Breast epithelium (tissue), 4 donors: Measurements from ENCODE around the gene GFRA4. TPM values are rescaled to one million over a fixed set of nuclear protein-coding genes. Genes with fewer than 3 reads are reported as not detected.

Experiments
- DNase-seq, 2 donors: peaks; one replicate each; pipeline ENCODE4 v3.0.0-alpha.2; 2019; ENCODE audit warnings: low spot score in 2 of 2
- H3K27ac ChIP-seq, 2 donors: fragments of 200-600 bp; sonication (generic) in 1 of 2; one replicate each; pipeline ENCODE4 v1.5.1; 2016 to 2019; ENCODE audit warnings: mild to moderate bottlenecking in 1 of 2
- H3K27me3 ChIP-seq, 2 donors: fragments of 200-600 bp; sonication (generic) in 1 of 2; one replicate each; pipeline versions ENCODE4 v1.5.1 to v1.6.0; 2017 to 2019; ENCODE audit warnings: control low read depth in 1 of 2, mild to moderate bottlenecking in 1 of 2
- H3K36me3 ChIP-seq: fragments of 200-600 bp; one replicate; pipeline ENCODE4 v1.5.1; 2019
- H3K4me1 ChIP-seq, 2 donors: fragments of 200-600 bp; sonication (generic); one replicate each; pipeline ENCODE4 v1.5.1; 2016 to 2019; ENCODE audit warnings: control low read depth in 1 of 2
- H3K4me3 ChIP-seq, 3 donors: fragments of 200-600 bp; sonication (generic); 1 replicate in 2 of 3; 2 replicates in 1 of 3; pipeline ENCODE4 v1.5.1; 2016 to 2019; ENCODE audit warnings: mild to moderate bottlenecking in 3 of 3, moderate library complexity in 2 of 3
- H3K9me3 ChIP-seq, 2 donors: fragments of 200-600 bp; sonication (generic) in 1 of 2; one replicate each; pipeline ENCODE4 v1.5.1; 2016 to 2019; ENCODE audit warnings: control low read depth in 1 of 2
- CTCF ChIP-seq, 3 donors: fragments of 450-650 bp; IDR thresholded peaks; one replicate each; pipeline ENCODE4 v1.5.1; 2016 to 2017; ENCODE audit warnings: antibody characterized with exemption in 3 of 3, mild to moderate bottlenecking in 3 of 3, moderate library complexity in 3 of 3
- POLR2A ChIP-seq: fragments of 450-650 bp; IDR thresholded peaks from one replicate; pipeline ENCODE4 v1.6.1; 2016; ENCODE audit warnings: antibody characterized with exemption, mild to moderate bottlenecking, moderate library complexity
- POLR2AphosphoS5 ChIP-seq, 3 donors: sonication (generic); formaldehyde crosslinking; IDR thresholded peaks; one replicate each; pipeline ENCODE4 v1.6.1; 2017; ENCODE audit warnings: antibody characterized with exemption in 3 of 3
- intact Hi-C: fragments of 100-400 bp; cut with DNase I; formaldehyde crosslinking; loops from one replicate; pipeline ENCODE4 v1.15.1; 2023; ENCODE audit warnings: low total_unique reads
- total RNA-seq, 3 donors: library from RNA; depleted of rRNA; stranded (reverse); fragments of >200 nt; gene quantifications; one replicate each; pipeline ENCODE4 v1.1.0, GENCODE V29; 2016

Gene GFRA4
- total RNA-seq, 3 donors from 2014 or later = not detected

GRCh38 chr20:3651204-3651962, 11.8 kb downstream of the GFRA4 start:
- H3K4me3 ChIP-seq = no peak overlapping the region
- DNase-seq = no peak
- no peak for TF ChIP-seq POLR2A
- TF ChIP-seq CTCF (IDR thresholded peaks at IDR 0.05) = no peak
- TF ChIP-seq POLR2AphosphoS5 (IDR thresholded peaks at IDR 0.05) = no peak
- H3K27me3 ChIP-seq = no peaks in the 10 kb centered on the region
- no peaks in the 10 kb centered on the region for H3K9me3 ChIP-seq
- intact Hi-C loops = no loop called here
- no peak overlapping the region for H3K27ac ChIP-seq
- no peaks in the 10 kb centered on the region for H3K4me1 ChIP-seq
- H3K36me3 ChIP-seq = peaks cover 9% of the 10 kb centered on the region

- intact Hi-C loops = no loop called here
- no peak for DNase-seq
- no peaks in the 10 kb centered on the region for H3K27me3 ChIP-seq
- H3K4me3 ChIP-seq = no peak overlapping the region
- TF ChIP-seq CTCF (IDR thresholded peaks at IDR 0.05) (no peak), POLR2A (no peak), POLR2AphosphoS5 (IDR thresholded peaks at IDR 0.05) (no peak)
- H3K9me3 ChIP-seq = no peaks in the 10 kb centered on the region
- no peaks in the 10 kb centered on the region for H3K4me1 ChIP-seq
- H3K27ac ChIP-seq = no peak overlapping the region
- peaks cover 9% of the 10 kb centered on the region for H3K36me3 ChIP-seq
These were observed 14.2 kb downstream of the GFRA4 start for GRCh38 chr20:3648951-3649350.

- H3K27me3 ChIP-seq = no peaks in the 10 kb centered on the region
- no peaks in the 10 kb centered on the region for H3K4me1 ChIP-seq
- H3K27ac ChIP-seq = no peak overlapping the region
- H3K36me3 ChIP-seq = peaks cover 9% of the 10 kb centered on the region
- intact Hi-C loops = no loop called here
- H3K4me3 ChIP-seq = no peak overlapping the region
- TF ChIP-seq POLR2A = no peak
- TF ChIP-seq POLR2AphosphoS5 (IDR thresholded peaks at IDR 0.05) = no peak
- TF ChIP-seq CTCF (IDR thresholded peaks at IDR 0.05) = no peak
- H3K9me3 ChIP-seq = no peaks in the 10 kb centered on the region
- no peak for DNase-seq
These were observed 15.7 kb downstream of the GFRA4 start for GRCh38 chr20:3647473-3647872.

- Histone ChIP-seq H3K27ac (no peak overlapping the region), H3K36me3 (peaks cover 9% of the 10 kb centered on the region), H3K9me3 (no peaks in the 10 kb centered on the region), H3K27me3 (no peaks in the 10 kb centered on the region), H3K4me3 (no peak overlapping the region), H3K4me1 (no peaks in the 10 kb centered on the region)
- DNase-seq = no peak
- intact Hi-C loops = no loop called here
- TF ChIP-seq POLR2AphosphoS5 (IDR thresholded peaks at IDR 0.05) (no peak), CTCF (IDR thresholded peaks at IDR 0.05) (no peak)
These were observed 16.5 kb downstream of the GFRA4 start for GRCh38 chr20:3646651-3647050.

- H3K9me3 ChIP-seq = no peaks in the 10 kb centered on the region
- no peak overlapping the region for H3K4me3 ChIP-seq
- no peak overlapping the region for H3K27ac ChIP-seq
- H3K36me3 ChIP-seq = peaks cover 9% of the 10 kb centered on the region
- intact Hi-C loops = no loop called here
- DNase-seq = no peak
- no peaks in the 10 kb centered on the region for H3K4me1 ChIP-seq
- TF ChIP-seq POLR2A (no peak), POLR2AphosphoS5 (IDR thresholded peaks at IDR 0.05) (no peak), CTCF (IDR thresholded peaks at IDR 0.05) (no peak)
- H3K27me3 ChIP-seq = no peaks in the 10 kb centered on the region
These were observed 17.1 kb downstream of the GFRA4 start for GRCh38 chr20:3646067-3646440.
